IMR-90 (cell line): ENCODE results near the gene OR14C36. TPM values are rescaled to one million over a fixed set of nuclear protein-coding genes. Genes with fewer than 3 reads are reported as not detected.

ENCODE experiments used
- ATAC-seq: fragments of 200-7000 bp; cut with Tn5 transposase; 2 replicates; pipeline ENCODE4 v1.9.1; 2020; ENCODE audit warnings: low read depth, mild to moderate bottlenecking, moderate library complexity
- BruUV-seq: library from RNA; stranded (reverse); fragments of 400-500 nt; replicated peaks from 2 replicates; lab custom pipeline; 2021; lab: Mats Ljungman, UMichigan
- CTCF ChIA-PET: fragments of 300-600 bp; formaldehyde crosslinking; extraction: SDS; loops from one replicate; lab custom pipeline; 2021; ENCODE audit warnings: antibody characterized with exemption; lab: Yijun Ruan, JAX
- POLR2A ChIA-PET: fragments of 300-600 bp; sonication (Branson Sonifier 250); formaldehyde crosslinking; loops from one replicate; lab custom pipeline; 2022; ENCODE audit warnings: antibody characterized with exemption; ENCODE audit not compliant: unreplicated experiment; lab: Charles Lee
- DNase-seq: peaks from one replicate; pipeline ENCODE4 v3.0.0; 2013
- H2AFZ ChIP-seq: replicated peaks from 2 replicates; pipeline ENCODE3; 2013; ENCODE audit warnings: low read length, mild to moderate bottlenecking; ENCODE audit not compliant: poor library complexity
- H2AK5ac ChIP-seq: 2 replicates; pipeline ENCODE4 v1.6.1; 2013; ENCODE audit warnings: low read depth, low read length, inconsistent platforms
- H2AK9ac ChIP-seq: replicated peaks from 2 replicates; pipeline ENCODE3; 2013; ENCODE audit warnings: mild to moderate bottlenecking, low read depth, low read length, moderate library complexity; ENCODE audit not compliant: poor library complexity
- H2BK120ac ChIP-seq: 2 replicates; pipeline ENCODE4 v1.6.1; 2013; ENCODE audit warnings: low read depth, low read length, inconsistent platforms
- H2BK15ac ChIP-seq: 3 replicates; pipeline ENCODE4 v1.6.1; 2013; ENCODE audit warnings: low read depth, low read length, inconsistent platforms
- H2BK20ac ChIP-seq: 2 replicates; pipeline ENCODE4 v1.6.1; 2013; ENCODE audit warnings: low read depth, mild to moderate bottlenecking, inconsistent platforms, low read length, moderate library complexity
- H2BK5ac ChIP-seq: 2 replicates; pipeline ENCODE4 v1.6.1; 2013; ENCODE audit warnings: mild to moderate bottlenecking, low read depth, low read length, inconsistent platforms; ENCODE audit not compliant: poor library complexity, severe bottlenecking
- H3K14ac ChIP-seq: replicated peaks from 2 replicates; pipeline ENCODE4 v1.6.1; 2013; ENCODE audit warnings: low read depth, low read length, inconsistent platforms
- H3K18ac ChIP-seq: 2 replicates; pipeline ENCODE4 v1.6.1; 2013; ENCODE audit warnings: low read depth, low read length, control low read depth
- H3K23ac ChIP-seq: 2 replicates; pipeline ENCODE4 v1.6.1; 2013; ENCODE audit warnings: low read depth, low read length, inconsistent platforms
- H3K27ac ChIP-seq: 2 replicates; pipeline ENCODE4 v1.5.1; 2013; ENCODE audit warnings: mild to moderate bottlenecking, control low read depth, low read length; ENCODE audit not compliant: insufficient read depth
- H3K27me3 ChIP-seq: 2 replicates; pipeline ENCODE4 v1.6.1; 2013; ENCODE audit warnings: low read length; ENCODE audit not compliant: control insufficient read depth, insufficient read depth
- H3K36me3 ChIP-seq: 2 replicates; pipeline ENCODE4 v1.6.1; 2013; ENCODE audit warnings: low read length, mixed read lengths; ENCODE audit not compliant: control insufficient read depth, insufficient read depth
- H3K4ac ChIP-seq: 2 replicates; pipeline ENCODE4 v1.6.1; 2013; ENCODE audit warnings: low read depth, low read length, inconsistent platforms
- H3K4me1 ChIP-seq: 2 replicates; pipeline ENCODE4 v1.6.1; 2013; ENCODE audit warnings: low read length, mixed read lengths; ENCODE audit not compliant: control insufficient read depth, insufficient read depth
- H3K4me2 ChIP-seq: 2 replicates; pipeline ENCODE4 v1.6.1; 2013; ENCODE audit warnings: low read depth, mild to moderate bottlenecking, control low read depth, low read length, moderate library complexity
- H3K4me3 ChIP-seq: 2 replicates; pipeline ENCODE4 v1.5.1; 2013; ENCODE audit warnings: low read depth, mild to moderate bottlenecking, control low read depth, low read length, moderate library complexity; ENCODE audit not compliant: insufficient read depth
- H3K56ac ChIP-seq: 2 replicates; pipeline ENCODE4 v1.6.1; 2013; ENCODE audit warnings: low read length, inconsistent platforms; ENCODE audit not compliant: insufficient read depth; ENCODE audit errors: extremely low read depth
- H3K79me1 ChIP-seq, 2 experiments: 2 replicates each; pipeline ENCODE4 v1.6.1; 2013; ENCODE audit warnings: low read length in 2 of 2, inconsistent platforms in 1 of 2, low read depth in 1 of 2
- H3K9ac ChIP-seq: 2 replicates; pipeline ENCODE4 v1.6.1; 2013; ENCODE audit warnings: low read depth, low read length, control low read depth
- H3K9me1 ChIP-seq: 2 replicates; pipeline ENCODE4 v1.6.1; 2013; ENCODE audit warnings: low read length, inconsistent platforms; ENCODE audit not compliant: insufficient read depth
- H3K9me3 ChIP-seq: 2 replicates; pipeline ENCODE4 v1.6.1; 2013; ENCODE audit warnings: low read length; ENCODE audit not compliant: control insufficient read depth, insufficient read depth
- H4K20me1 ChIP-seq: 2 replicates; pipeline ENCODE4 v1.6.1; 2013; ENCODE audit warnings: low read length, inconsistent platforms; ENCODE audit not compliant: insufficient read depth
- H4K5ac ChIP-seq: 2 replicates; pipeline ENCODE4 v1.6.1; 2013; ENCODE audit warnings: mild to moderate bottlenecking, low read depth, low read length, control low read depth
- H4K8ac ChIP-seq, 2 experiments: 2 replicates each; pipeline ENCODE4 v1.6.1; 2013; ENCODE audit warnings: low read depth in 2 of 2, low read length in 2 of 2, control low read depth in 1 of 2, inconsistent platforms in 1 of 2
- H4K91ac ChIP-seq: 2 replicates; pipeline ENCODE4 v1.6.1; 2013; ENCODE audit warnings: low read depth, low read length, inconsistent platforms; ENCODE audit not compliant: insufficient read depth
- CEBPB ChIP-seq: IDR thresholded peaks from 2 replicates; pipeline ENCODE4 v1.6.1; 2012; ENCODE audit warnings: low read depth, low read length, improper control_type of control experiment
- FOS ChIP-seq: fragments of 150-350 bp; IDR thresholded peaks from 2 replicates; pipeline ENCODE4 v1.6.1; 2016; ENCODE audit warnings: low read depth, low read length
- NFE2L2 ChIP-seq: fragments of 150-350 bp; IDR thresholded peaks from 2 replicates; pipeline ENCODE4 v1.6.1; 2016; ENCODE audit warnings: low read depth, mild to moderate bottlenecking, low read length
- POLR2A ChIP-seq: IDR thresholded peaks from 2 replicates; pipeline ENCODE4 v1.6.1; 2012; ENCODE audit warnings: mild to moderate bottlenecking, low read depth, low read length
- RCOR1 ChIP-seq: IDR thresholded peaks from 2 replicates; pipeline ENCODE4 v1.6.1; 2012; ENCODE audit warnings: mild to moderate bottlenecking, low read length, improper control_type of control experiment; ENCODE audit not compliant: insufficient replicate concordance
- RFX5 ChIP-seq: IDR thresholded peaks from 2 replicates; pipeline ENCODE4 v1.8.0; 2012; ENCODE audit warnings: low read depth, mild to moderate bottlenecking, low read length, moderate library complexity
- WGBS, 2 experiments: methylation state at CpG; one replicate each; pipeline versions ENCODE4 v1.1.5 to v1.1.7; 2013; ENCODE audit warnings: missing lambda C conversion rate in 2 of 2; ENCODE audit not compliant: insufficient read length in 1 of 2; ENCODE audit errors: extremely low coverage in 2 of 2; 5-methylcytosine and 5-hydroxymethylcytosine counted together
- dilution Hi-C: fragments of 300-500 bp; cut with HindIII; formaldehyde crosslinking; loops from one replicate; pipeline ENCODE4 v1.14.3; 2018; ENCODE audit warnings: low sequenced_read_pairs; ENCODE audit not compliant: unreplicated experiment
- in situ Hi-C: fragments of 300-500 bp; cut with MboI; formaldehyde crosslinking; loops from 3 replicates; pipeline ENCODE4 v1.14.3; 2019; ENCODE audit warnings: low sequenced_read_pairs, inconsistent platforms, mixed read lengths
- intact Hi-C: fragments of 100-400 bp; cut with micrococcal nuclease; formaldehyde crosslinking; loops from 2 replicates; pipeline ENCODE4 v1.10.0; 2022
- polyA plus RNA-seq, 3 experiments: library from polyadenylated mRNA; depleted of rRNA; stranded (reverse); fragments of >200 nt; gene quantifications; 2 replicates each; pipeline ENCODE4 v1.2.3, GENCODE V29; 2012; ENCODE audit warnings: low replicate concordance in 1 of 3
- total RNA-seq: library from RNA; depleted of rRNA; stranded (reverse); fragments of >200 nt; gene quantifications from 2 replicates; pipeline ENCODE4 v1.2.3, GENCODE V29; 2012
- TF ChIP-seq, protein P1 (sequence below): fragments of 150-350 bp; IDR thresholded peaks from 2 replicates; pipeline ENCODE4 v1.6.1; 2016; ENCODE audit warnings: low read depth, mild to moderate bottlenecking, low read length, moderate library complexity, borderline replicate concordance

OR14C36 gene
- total and polyA plus RNA-seq, 2 of the 4 experiments (the other 2 are of a cell fraction) = not detected

DNA sequence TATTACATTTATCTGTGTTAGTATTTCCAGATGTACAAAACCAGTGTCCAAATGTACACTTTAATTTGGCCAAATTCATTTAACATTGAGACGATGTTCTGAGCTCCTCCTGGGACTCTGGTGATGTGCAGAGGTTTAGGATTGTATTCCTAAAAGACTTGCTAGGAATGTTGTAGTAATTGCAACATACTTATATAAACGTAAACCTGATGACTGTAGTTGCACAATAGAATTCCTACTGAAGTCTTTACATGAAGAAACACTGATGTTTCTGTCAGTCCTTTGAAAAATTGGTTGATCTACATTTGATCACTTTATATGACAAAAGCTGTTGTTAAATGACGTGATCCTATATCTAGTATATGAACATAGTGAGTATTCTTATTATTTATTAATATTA lies 5.1 kb upstream of the OR14C36 start:
- BruUV-seq = no TSS peak
- intact Hi-C loops = no loop called here

More for the DNA sequence above, 5.1 kb upstream of the OR14C36 start:
- H3K9me1 ChIP-seq = no peaks in the 10 kb centered on the region
- dilution Hi-C loops = no loop called here
- CTCF ChIA-PET = no interaction called here
- H3K36me3 ChIP-seq = no peaks in the 10 kb centered on the region
- ATAC-seq = no peak
- H3K9ac ChIP-seq = no peak overlapping the region
- no peak overlapping the region for H2BK5ac ChIP-seq
- no peak overlapping the region for H2AFZ ChIP-seq
- no peak overlapping the region for H3K4me3 ChIP-seq
- POLR2A ChIA-PET = no interaction called here
- no peak overlapping the region for H2AK5ac ChIP-seq
- no peak for DNase-seq
- no peak overlapping the region for H2BK120ac ChIP-seq
- no peaks in the 10 kb centered on the region for H4K20me1 ChIP-seq
- TF ChIP-seq POLR2A (no peak), FOS (no peak), CEBPB (peak; percentile 25; the same call in 1 of the 2 replicates), RCOR1 (no peak), NFE2L2 (no peak), RFX5 (no peak)
- TF ChIP-seq, protein P1, sequence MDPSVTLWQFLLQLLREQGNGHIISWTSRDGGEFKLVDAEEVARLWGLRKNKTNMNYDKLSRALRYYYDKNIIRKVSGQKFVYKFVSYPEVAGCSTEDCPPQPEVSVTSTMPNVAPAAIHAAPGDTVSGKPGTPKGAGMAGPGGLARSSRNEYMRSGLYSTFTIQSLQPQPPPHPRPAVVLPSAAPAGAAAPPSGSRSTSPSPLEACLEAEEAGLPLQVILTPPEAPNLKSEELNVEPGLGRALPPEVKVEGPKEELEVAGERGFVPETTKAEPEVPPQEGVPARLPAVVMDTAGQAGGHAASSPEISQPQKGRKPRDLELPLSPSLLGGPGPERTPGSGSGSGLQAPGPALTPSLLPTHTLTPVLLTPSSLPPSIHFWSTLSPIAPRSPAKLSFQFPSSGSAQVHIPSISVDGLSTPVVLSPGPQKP = no peak
- no peaks in the 10 kb centered on the region for H3K79me1 ChIP-seq
- H3K4me1 ChIP-seq = no peaks in the 10 kb centered on the region
- no peak overlapping the region for H2BK15ac ChIP-seq
- H4K5ac ChIP-seq = no peak overlapping the region
- no peak overlapping the region for H3K27ac ChIP-seq
- no CpG with 5 or more reads among the region's 3 CpGs for WGBS, 2 experiments
- no peak overlapping the region for H2BK20ac ChIP-seq
- H3K14ac ChIP-seq = no peak overlapping the region
- H3K9me3 ChIP-seq = no peaks in the 10 kb centered on the region; the same call in none of the 2 replicates
- H3K18ac ChIP-seq = no peak overlapping the region
- no peak overlapping the region for H3K23ac ChIP-seq
- in situ Hi-C loops = no loop called here
- no peak overlapping the region for H4K91ac ChIP-seq
- H3K56ac ChIP-seq = no peak overlapping the region
- no peak overlapping the region for H2AK9ac ChIP-seq
- H3K4me2 ChIP-seq = no peak overlapping the region
- no peaks in the 10 kb centered on the region for H3K27me3 ChIP-seq
- H4K8ac ChIP-seq = no peak overlapping the region
- H3K4ac ChIP-seq = no peak overlapping the region
